ENCODE results near the gene CTBP2. TPM values are rescaled to one million over a fixed set of nuclear protein-coding genes. Genes with fewer than 3 reads are reported as not detected.

The CTBP2 gene
- total and polyA plus RNA-seq, 4 donors = 3.4 to 59.2 (median 5.5) TPM

DNA sequence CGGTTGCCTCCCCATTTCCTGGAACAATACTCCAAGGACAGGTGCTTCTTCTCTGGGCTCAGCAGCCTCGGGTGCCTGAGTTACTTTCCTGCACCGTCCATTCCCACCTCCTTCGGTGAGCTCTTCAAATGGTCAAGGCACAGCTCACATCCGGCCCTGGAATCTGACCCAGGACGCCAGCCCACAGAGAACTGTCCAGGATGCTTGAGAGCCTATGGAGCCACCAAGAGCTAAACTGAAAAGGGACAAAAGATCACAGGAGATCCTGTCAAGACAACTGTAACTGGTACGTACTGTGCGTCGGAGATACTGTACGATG is 72.5 kb downstream of the CTBP2 start:
- Histone ChIP-seq H3K27ac (ENCODE audit: low read depth in 1 of 2, low read length in 2 of 2) (no peak overlapping the region), H3K36me3 (ENCODE audit: control insufficient read depth in 4 of 4, insufficient read depth in 3 of 4, low read depth in 1 of 4, low read length in 3 of 4) (no peaks in the 10 kb centered on the region), H3K27me3 (ENCODE audit: control insufficient read depth in 4 of 4, insufficient read depth in 4 of 4, low read length in 3 of 4) (no peaks in the 10 kb centered on the region), H3K4me1 (ENCODE audit: control insufficient read depth in 4 of 4, insufficient read depth in 4 of 4, low read length in 3 of 4) (peaks cover 3 to 17% (median 11%) of the 10 kb centered on the region in 4 donors), H3K4me3 (ENCODE audit: low read depth in 1 of 3, low read length in 3 of 3) (no peak overlapping the region), H3K9ac (ENCODE audit: low read depth in 1 of 2, low read length in 2 of 2) (no peak overlapping the region), H3K9me3 (ENCODE audit: control insufficient read depth in 4 of 4, low read length in 3 of 4) (no peaks in the 10 kb centered on the region)
- TF ChIP-seq YY1 (IDR thresholded peaks at IDR 0.05) (no peak), RAD21 (IDR thresholded peaks at IDR 0.05) (no peak), GABPA (IDR thresholded peaks at IDR 0.05 in 1 of 2, conservative IDR thresholded peaks at IDR 0.05 in 1 of 2) (no peak)
- DNase-seq (ENCODE audit: low spot score) = no peak
- WGBS = 84% methylated on average over 10 of the region's 10 CpGs

DNA sequence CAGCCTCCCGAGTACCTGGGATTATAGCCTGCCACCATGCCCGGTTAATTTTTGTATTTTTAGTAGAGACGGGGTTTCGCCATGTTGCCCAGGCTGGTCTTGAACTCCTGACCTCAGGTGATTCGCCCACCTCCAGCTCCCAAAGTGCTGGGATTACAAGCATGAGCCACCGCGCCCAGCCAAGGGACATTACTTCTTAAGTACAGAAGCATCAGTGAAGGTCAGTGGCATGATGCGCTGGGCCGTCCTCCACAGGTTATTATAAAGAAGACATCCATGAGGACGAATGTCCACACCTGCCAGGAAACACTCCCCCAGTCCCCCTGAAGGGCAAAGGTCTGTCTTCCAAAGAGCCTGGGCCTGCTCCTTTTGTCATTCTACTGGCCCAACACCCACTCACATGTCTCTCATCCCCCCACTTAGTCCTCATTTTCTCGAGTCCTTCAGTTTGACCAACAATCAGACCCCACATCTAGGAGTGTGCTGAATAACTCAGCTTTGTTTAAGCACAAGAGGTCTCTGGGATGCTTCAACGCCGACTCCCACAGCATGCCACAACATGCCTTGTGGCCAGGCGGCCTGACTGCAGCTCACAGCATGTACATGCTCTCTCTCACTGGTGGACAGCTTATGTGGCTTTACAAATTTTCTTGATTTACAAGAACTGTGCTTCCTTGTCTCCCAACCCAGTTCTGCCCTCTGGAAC is 73.0 kb downstream of the CTBP2 start:
- 94% methylated on average over 14 of the region's 14 CpGs for WGBS
- DNase-seq (ENCODE audit: low spot score) = no peak
- Histone ChIP-seq H3K27ac (ENCODE audit: low read depth in 1 of 2, low read length in 2 of 2) (no peak overlapping the region), H3K4me3 (ENCODE audit: low read depth in 1 of 3, low read length in 3 of 3) (no peak overlapping the region), H3K27me3 (ENCODE audit: control insufficient read depth in 4 of 4, insufficient read depth in 4 of 4, low read length in 3 of 4) (no peaks in the 10 kb centered on the region), H3K36me3 (ENCODE audit: control insufficient read depth in 4 of 4, insufficient read depth in 3 of 4, low read depth in 1 of 4, low read length in 3 of 4) (no peaks in the 10 kb centered on the region), H3K9ac (ENCODE audit: low read depth in 1 of 2, low read length in 2 of 2) (no peak overlapping the region), H3K9me3 (ENCODE audit: control insufficient read depth in 4 of 4, low read length in 3 of 4) (no peaks in the 10 kb centered on the region), H3K4me1 (ENCODE audit: control insufficient read depth in 4 of 4, insufficient read depth in 4 of 4, low read length in 3 of 4) (peaks cover 3 to 18% (median 11%) of the 10 kb centered on the region in 4 donors)
- TF ChIP-seq EGR1 (IDR thresholded peaks at IDR 0.05; ENCODE audit: low read depth in 2 of 2) = no peak
- TF ChIP-seq RAD21 (IDR thresholded peaks at IDR 0.05) = no peak
- TF ChIP-seq HNF4G (IDR thresholded peaks at IDR 0.05) = no peak
- no peak for TF ChIP-seq FOXA2 (IDR thresholded peaks at IDR 0.05)
- no peak for TF ChIP-seq JUND (IDR thresholded peaks at IDR 0.05)
- TF ChIP-seq, protein P1, sequence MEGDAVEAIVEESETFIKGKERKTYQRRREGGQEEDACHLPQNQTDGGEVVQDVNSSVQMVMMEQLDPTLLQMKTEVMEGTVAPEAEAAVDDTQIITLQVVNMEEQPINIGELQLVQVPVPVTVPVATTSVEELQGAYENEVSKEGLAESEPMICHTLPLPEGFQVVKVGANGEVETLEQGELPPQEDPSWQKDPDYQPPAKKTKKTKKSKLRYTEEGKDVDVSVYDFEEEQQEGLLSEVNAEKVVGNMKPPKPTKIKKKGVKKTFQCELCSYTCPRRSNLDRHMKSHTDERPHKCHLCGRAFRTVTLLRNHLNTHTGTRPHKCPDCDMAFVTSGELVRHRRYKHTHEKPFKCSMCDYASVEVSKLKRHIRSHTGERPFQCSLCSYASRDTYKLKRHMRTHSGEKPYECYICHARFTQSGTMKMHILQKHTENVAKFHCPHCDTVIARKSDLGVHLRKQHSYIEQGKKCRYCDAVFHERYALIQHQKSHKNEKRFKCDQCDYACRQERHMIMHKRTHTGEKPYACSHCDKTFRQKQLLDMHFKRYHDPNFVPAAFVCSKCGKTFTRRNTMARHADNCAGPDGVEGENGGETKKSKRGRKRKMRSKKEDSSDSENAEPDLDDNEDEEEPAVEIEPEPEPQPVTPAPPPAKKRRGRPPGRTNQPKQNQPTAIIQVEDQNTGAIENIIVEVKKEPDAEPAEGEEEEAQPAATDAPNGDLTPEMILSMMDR (IDR thresholded peaks at IDR 0.05; ENCODE audit: low read depth, low read length, missing input control) = no peak
- TF ChIP-seq, protein P2, sequence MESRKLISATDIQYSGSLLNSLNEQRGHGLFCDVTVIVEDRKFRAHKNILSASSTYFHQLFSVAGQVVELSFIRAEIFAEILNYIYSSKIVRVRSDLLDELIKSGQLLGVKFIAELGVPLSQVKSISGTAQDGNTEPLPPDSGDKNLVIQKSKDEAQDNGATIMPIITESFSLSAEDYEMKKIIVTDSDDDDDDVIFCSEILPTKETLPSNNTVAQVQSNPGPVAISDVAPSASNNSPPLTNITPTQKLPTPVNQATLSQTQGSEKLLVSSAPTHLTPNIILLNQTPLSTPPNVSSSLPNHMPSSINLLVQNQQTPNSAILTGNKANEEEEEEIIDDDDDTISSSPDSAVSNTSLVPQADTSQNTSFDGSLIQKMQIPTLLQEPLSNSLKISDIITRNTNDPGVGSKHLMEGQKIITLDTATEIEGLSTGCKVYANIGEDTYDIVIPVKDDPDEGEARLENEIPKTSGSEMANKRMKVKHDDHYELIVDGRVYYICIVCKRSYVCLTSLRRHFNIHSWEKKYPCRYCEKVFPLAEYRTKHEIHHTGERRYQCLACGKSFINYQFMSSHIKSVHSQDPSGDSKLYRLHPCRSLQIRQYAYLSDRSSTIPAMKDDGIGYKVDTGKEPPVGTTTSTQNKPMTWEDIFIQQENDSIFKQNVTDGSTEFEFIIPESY (IDR thresholded peaks at IDR 0.05) = no peak
- TF ChIP-seq SP1 (IDR thresholded peaks at IDR 0.05) = no peak
- TF ChIP-seq YY1 (IDR thresholded peaks at IDR 0.05) = no peak
- TF ChIP-seq NR2F2 (IDR thresholded peaks at IDR 0.05) = no peak
- no peak for TF ChIP-seq FOXA1 (IDR thresholded peaks at IDR 0.05)
- TF ChIP-seq, protein P3, sequence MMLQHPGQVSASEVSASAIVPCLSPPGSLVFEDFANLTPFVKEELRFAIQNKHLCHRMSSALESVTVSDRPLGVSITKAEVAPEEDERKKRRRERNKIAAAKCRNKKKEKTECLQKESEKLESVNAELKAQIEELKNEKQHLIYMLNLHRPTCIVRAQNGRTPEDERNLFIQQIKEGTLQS (IDR thresholded peaks at IDR 0.05) = no peak
- no peak for TF ChIP-seq HNF4A (conservative IDR thresholded peaks at IDR 0.05)
- no peak for TF ChIP-seq GABPA (IDR thresholded peaks at IDR 0.05 in 1 of 2, conservative IDR thresholded peaks at IDR 0.05 in 1 of 2)
- TF ChIP-seq, protein P4, sequence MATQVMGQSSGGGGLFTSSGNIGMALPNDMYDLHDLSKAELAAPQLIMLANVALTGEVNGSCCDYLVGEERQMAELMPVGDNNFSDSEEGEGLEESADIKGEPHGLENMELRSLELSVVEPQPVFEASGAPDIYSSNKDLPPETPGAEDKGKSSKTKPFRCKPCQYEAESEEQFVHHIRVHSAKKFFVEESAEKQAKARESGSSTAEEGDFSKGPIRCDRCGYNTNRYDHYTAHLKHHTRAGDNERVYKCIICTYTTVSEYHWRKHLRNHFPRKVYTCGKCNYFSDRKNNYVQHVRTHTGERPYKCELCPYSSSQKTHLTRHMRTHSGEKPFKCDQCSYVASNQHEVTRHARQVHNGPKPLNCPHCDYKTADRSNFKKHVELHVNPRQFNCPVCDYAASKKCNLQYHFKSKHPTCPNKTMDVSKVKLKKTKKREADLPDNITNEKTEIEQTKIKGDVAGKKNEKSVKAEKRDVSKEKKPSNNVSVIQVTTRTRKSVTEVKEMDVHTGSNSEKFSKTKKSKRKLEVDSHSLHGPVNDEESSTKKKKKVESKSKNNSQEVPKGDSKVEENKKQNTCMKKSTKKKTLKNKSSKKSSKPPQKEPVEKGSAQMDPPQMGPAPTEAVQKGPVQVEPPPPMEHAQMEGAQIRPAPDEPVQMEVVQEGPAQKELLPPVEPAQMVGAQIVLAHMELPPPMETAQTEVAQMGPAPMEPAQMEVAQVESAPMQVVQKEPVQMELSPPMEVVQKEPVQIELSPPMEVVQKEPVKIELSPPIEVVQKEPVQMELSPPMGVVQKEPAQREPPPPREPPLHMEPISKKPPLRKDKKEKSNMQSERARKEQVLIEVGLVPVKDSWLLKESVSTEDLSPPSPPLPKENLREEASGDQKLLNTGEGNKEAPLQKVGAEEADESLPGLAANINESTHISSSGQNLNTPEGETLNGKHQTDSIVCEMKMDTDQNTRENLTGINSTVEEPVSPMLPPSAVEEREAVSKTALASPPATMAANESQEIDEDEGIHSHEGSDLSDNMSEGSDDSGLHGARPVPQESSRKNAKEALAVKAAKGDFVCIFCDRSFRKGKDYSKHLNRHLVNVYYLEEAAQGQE (IDR thresholded peaks at IDR 0.05) = no peak
- TF ChIP-seq, protein P5, sequence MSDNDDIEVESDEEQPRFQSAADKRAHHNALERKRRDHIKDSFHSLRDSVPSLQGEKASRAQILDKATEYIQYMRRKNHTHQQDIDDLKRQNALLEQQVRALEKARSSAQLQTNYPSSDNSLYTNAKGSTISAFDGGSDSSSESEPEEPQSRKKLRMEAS (IDR thresholded peaks at IDR 0.05) = no peak
- no peak for TF ChIP-seq TAF1 (conservative IDR thresholded peaks at IDR 0.05)
- no peak for TF ChIP-seq RXRA (IDR thresholded peaks at IDR 0.05)
